Nucleus accumbens (tissue), 56 donors: ENCODE data around the gene NTSR2.
A peak's percentile ranks its signal among the peaks of the same experiment; 100 is the strongest.

ENCODE experiments used
- DNase-seq, 56 donors: peaks; one replicate each; lab custom pipeline; 2025; lab: John Stamatoyannopoulos, UW

NTSR2 gene

DNA sequence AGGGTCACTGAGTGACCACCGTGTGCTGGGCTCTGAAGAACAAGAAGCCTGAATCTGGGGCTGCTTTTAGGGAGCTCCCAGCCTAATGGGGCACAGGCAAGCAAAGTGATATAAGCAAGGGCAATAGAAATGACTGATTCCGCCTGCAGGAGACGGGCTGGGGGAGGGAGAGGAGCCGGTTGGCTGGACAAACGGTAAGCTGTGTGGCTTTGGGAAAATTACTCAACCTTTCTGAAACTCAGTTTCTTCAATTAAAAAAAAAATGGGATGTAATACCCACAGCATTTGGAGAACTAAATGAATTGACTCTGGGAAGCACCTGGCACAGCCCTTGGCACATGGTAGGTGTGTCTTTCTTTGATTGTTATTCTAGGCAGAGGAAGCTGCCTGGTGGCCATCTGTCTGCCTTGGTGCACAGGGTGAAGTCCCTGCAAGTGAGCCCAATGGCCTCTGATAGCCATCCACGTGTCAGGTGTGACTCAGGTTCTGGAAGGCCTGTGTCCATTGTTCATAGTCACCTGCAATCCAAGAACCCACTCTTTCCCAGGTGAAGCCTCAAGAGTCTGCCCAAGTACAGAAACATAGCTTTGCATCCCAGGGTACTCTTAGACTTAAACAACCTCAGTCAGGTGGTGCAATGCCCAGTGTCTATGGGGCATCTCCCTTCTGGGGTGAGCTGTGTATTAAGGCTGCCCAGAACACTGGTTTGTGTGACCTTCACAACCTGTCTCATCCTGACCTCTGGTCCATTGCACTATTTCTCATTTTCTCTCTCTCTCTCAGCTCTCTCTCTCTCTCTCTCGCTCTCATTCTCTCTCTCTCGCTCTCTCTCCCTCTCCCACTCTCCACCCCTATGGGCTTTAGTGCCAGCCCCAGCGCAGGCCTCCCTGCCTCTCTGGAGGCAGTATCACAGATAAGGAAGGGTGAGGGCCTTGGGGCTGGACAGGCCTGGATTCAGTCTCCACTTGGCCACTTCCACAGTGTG, 30.0 kb upstream of the NTSR2 start:
- DNase-seq, result no peak

GRCh38 chr2:11698009-11698922, 28.3 kb upstream of the NTSR2 start:
- peak in 8 of 56 donors; percentile 19 to 46 (median 28) for DNase-seq

GRCh38 chr2:11697103-11697871, 27.3 kb upstream of the NTSR2 start:
- peak in 17 of 56 donors; percentile 7 to 68 (median 38) for DNase-seq

- no peak for DNase-seq
Observed at GRCh38 chr2:11696736-11697102, 26.7 kb upstream of the NTSR2 start.

DNA sequence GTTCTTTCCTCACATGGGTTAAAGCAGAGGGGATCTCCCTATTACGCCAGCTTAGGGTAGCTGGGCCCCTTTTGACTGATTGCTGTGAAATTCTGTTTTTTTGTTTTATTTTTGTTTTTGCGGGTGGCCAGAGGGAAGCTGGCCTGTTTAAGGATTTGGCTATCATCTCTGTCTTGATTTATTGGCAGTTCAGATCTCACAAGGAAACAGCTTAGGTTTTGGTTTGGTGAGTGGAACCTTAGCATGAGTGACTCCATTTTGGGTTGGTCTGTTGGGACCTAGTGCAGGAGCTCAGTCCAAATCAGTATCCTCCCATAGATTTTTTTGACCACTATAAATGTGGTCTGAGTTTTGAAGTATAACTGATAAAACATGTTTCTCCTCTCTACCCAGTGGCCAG, 25.6 kb upstream of the NTSR2 start:
- no peak for DNase-seq

- peak in 30 of 56 donors; percentile 6 to 72 (median 32) for DNase-seq
Observed at GRCh38 chr2:11692966-11693521, 23.0 kb upstream of the NTSR2 start.

DNA sequence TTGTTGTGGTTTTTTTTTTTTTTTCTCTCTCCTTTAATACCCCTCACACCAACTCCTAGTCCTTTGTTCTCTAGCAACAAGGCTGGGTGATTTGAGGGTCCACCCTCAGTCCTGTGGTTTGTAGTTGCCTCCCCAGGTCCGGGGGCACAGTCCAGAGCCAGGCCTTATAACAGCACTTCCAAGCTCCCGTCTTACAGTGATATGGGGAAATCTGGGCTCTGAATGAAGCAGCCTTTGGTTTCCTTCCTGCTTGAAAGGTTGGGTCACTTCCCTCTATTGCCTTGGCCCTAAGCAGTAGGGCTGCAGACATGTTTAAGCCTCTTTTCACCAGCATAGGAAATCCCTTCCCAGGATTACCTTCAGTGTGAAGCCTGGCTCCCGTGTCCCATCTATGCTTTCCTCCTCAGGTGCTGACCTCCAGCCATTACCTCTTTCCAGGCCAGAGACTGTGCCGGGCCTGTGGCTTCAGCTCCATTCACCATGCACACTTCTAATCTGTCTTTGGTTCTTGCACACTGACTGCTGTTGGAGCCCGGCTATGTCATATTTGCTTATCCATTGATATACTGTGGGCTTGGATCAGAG, 21.2 kb upstream of the NTSR2 start:
- DNase-seq, result no peak

GRCh38 chr2:11688222-11689069, 18.5 kb upstream of the NTSR2 start:
- peak in 41 of 56 donors; percentile 15 to 82 (median 40) for DNase-seq

GRCh38 chr2:11687736-11688135, 17.7 kb upstream of the NTSR2 start:
- no peak for DNase-seq

DNA sequence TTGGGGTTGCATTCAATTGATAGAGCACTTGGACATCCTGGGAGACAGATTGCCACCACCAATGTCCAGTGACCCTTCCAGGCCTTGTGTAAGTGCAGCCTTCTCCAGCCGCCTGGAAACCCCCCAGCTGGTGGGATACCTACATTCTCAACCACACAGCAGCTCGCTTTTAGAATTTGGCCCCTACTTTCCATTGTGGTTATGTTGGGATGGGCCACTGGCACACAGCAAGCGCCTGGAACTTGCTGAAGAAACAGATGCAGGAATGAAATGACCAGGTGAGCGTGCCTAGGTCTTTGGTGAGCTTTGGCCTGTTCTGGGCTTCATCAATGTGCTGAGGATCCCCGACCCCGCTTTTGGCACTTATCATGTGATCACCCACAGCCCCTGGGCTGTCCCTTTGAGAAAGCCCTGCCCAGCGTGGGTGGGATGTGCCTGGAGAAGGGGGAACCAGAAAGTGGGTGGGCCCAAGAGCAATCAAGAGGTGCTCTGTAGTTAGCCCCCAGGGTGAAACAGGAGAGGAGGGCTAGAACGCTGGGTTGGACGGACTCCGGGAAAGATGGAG, 16.0 kb upstream of the NTSR2 start:
- no peak for DNase-seq

- no peak for DNase-seq
Observed at GRCh38 chr2:11684894-11685460, 15.0 kb upstream of the NTSR2 start.

- DNase-seq, result no peak
Observed at GRCh38 chr2:11683966-11684365, 14.0 kb upstream of the NTSR2 start.

GRCh38 chr2:11683476-11683875, 13.5 kb upstream of the NTSR2 start:
- no peak for DNase-seq

DNA sequence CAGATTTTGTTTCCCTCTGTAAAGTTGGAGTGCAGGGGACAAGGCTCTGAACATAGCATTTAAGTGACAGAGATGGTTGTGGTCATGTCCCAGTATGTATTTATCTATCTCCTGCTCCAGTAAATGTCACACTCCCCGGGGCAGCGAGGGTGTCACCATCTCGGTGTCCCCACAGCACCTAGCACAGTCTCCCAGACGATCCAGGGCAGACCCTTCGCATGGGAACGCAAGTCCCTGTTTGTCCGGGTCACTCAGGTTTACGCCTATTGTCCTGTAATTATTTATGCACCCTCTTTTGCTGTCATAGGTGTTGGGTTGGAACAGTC, 12.6 kb upstream of the NTSR2 start:
- DNase-seq, result no peak

DNA sequence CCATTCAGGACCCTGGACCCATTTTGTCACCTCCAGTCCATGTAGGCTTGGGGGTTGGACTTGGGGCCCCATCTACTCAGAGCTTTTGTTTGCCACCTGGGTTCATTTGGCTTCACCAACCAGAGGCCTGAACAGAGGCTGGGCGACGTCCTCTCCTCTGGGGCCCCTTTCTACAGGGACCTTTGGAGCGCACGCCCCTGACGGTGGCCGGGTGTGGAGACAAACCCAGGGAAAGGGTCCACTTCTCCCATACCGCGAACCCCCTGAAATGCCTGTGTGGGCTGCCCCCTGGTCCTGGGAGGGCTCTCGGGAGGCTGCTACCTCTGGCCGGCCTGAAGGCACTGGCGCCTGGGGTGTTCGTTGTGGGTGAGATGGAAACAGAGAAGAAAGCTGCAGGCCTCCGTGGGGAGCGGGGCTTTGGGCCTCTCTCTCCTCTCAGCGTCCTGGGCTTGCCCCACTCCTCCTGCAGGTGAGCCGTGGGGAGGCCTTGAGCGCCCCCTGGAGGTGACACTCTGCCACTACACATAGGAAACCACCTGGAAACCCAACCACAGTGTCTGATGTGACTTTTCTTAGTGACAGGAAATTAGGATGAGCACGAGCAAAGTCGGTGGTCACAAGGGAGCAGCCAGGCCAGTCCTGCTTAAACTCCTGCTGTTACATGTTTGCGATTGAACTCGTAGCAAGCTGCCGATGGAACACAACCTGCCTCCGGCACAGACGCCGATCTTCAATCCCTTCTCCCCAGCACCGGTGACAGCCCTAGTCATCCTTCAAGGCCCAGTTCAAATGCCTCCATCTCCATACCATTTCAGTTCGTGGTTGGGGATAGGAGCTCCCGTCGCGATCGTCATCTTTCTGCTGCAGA, 12.0 kb upstream of the NTSR2 start:
- peak in 22 of 56 donors; percentile 14 to 65 (median 31) for DNase-seq

GRCh38 chr2:11680901-11681721, 11.1 kb upstream of the NTSR2 start:
- DNase-seq, result no peak
